ENCODE results near the gene PKIG. TPM values are rescaled to one million over a fixed set of nuclear protein-coding genes. Genes with fewer than 3 reads are reported as not detected.

The PKIG gene
- total and polyA plus RNA-seq, 2 experiments from 2014 or later: 29.7 to 33.2 TPM

DNA sequence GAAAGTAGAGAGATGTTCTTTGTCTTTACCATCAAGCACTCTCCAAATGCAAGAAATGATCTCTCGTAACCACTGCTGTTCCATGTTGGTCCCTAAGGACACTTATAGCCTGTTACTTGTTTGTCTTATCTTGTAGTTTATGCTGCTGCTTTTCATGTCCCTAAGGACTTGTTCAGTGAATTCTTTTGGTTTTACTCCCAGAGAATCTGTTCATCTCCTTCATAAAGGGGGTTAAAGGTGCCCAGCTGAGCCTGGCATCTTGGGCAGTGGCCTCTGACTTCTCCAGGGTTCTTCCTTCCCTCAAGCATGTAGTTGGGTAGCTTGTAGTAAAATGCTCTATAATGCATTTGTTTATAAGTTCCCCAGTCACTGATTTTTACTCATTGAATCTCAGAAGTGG is 864 bp upstream of the PKIG start (continued):
- no peak for TF ChIP-seq ZNF331 (CRISPR knock-in tag; IDR thresholded peaks at IDR 0.05; ENCODE audit: low read depth)
- TF ChIP-seq, protein P1, sequence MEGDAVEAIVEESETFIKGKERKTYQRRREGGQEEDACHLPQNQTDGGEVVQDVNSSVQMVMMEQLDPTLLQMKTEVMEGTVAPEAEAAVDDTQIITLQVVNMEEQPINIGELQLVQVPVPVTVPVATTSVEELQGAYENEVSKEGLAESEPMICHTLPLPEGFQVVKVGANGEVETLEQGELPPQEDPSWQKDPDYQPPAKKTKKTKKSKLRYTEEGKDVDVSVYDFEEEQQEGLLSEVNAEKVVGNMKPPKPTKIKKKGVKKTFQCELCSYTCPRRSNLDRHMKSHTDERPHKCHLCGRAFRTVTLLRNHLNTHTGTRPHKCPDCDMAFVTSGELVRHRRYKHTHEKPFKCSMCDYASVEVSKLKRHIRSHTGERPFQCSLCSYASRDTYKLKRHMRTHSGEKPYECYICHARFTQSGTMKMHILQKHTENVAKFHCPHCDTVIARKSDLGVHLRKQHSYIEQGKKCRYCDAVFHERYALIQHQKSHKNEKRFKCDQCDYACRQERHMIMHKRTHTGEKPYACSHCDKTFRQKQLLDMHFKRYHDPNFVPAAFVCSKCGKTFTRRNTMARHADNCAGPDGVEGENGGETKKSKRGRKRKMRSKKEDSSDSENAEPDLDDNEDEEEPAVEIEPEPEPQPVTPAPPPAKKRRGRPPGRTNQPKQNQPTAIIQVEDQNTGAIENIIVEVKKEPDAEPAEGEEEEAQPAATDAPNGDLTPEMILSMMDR (conservative IDR thresholded peaks at IDR 0.05; ENCODE audit: low read depth in 2 of 2): no peak
- TF ChIP-seq POLR2AphosphoS5 (IDR thresholded peaks at IDR 0.05; ENCODE audit: low read depth): no peak

DNA sequence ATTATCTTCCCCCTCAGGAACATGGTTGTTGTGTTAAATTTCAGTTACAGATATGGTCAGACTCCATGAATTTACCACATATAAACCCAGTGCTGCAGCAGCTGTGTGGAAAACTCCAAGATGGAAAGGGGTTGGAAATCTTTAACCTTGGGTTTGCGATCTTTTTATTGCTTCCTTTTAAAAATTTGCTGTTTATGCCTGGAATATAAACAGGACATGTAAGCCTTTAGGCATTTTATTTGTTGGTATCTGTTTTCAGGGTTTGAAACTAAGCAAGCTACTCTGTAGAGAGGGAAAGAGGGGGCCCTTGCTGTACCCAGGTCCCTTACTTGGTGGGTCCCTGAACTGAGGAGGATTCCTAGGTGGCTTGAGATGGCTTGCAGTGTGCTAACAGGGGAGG is 778 bp downstream of the PKIG start:
- Mint-ChIP-seq H3K9me3 (no peaks in the 10 kb centered on the region), H3K4me1 (peaks cover 44% of the 10 kb centered on the region), H3K27me3 (ENCODE audit: insufficient read depth, low read depth, poor library complexity) (peaks cover 7% of the 10 kb centered on the region), H3K36me3 (ENCODE audit: low read depth) (no peaks in the 10 kb centered on the region), H3K4me3 (no peak overlapping the region), H3K27ac (no peak overlapping the region)
- Histone ChIP-seq H3K4me3 (no peak overlapping the region), H3K27me3 (ENCODE audit: insufficient read depth) (no peaks in the 10 kb centered on the region), H3K79me2 (replicated peaks; ENCODE audit: insufficient read depth) (no peaks in the 10 kb centered on the region), H2AFZ (no peak overlapping the region), H3K9me2 (ENCODE audit: insufficient read depth) (no peaks in the 10 kb centered on the region), H3F3A (replicated peaks; ENCODE audit: low read depth) (no peaks in the 10 kb centered on the region), H3K4me2 (no peak overlapping the region), H3K36me3 (ENCODE audit: insufficient read depth) (no peaks in the 10 kb centered on the region), H4K20me1 (replicated peaks; ENCODE audit: insufficient read depth) (no peaks in the 10 kb centered on the region; the same call in 1 of the 2 replicates), H3K27ac (ENCODE audit: low read depth) (no peak overlapping the region), H3K4me1 (ENCODE audit: insufficient read depth) (peaks cover 16% of the 10 kb centered on the region)
- TF ChIP-seq CREB1 (CRISPR knock-in tag; IDR thresholded peaks at IDR 0.05; ENCODE audit: low read depth) (no peak), JUNB (IDR thresholded peaks at IDR 0.05; ENCODE audit: unreplicated experiment) (no peak), STAT1 (IDR thresholded peaks at IDR 0.05; ENCODE audit: unreplicated experiment) (no peak)
- TF ChIP-seq, protein P2, sequence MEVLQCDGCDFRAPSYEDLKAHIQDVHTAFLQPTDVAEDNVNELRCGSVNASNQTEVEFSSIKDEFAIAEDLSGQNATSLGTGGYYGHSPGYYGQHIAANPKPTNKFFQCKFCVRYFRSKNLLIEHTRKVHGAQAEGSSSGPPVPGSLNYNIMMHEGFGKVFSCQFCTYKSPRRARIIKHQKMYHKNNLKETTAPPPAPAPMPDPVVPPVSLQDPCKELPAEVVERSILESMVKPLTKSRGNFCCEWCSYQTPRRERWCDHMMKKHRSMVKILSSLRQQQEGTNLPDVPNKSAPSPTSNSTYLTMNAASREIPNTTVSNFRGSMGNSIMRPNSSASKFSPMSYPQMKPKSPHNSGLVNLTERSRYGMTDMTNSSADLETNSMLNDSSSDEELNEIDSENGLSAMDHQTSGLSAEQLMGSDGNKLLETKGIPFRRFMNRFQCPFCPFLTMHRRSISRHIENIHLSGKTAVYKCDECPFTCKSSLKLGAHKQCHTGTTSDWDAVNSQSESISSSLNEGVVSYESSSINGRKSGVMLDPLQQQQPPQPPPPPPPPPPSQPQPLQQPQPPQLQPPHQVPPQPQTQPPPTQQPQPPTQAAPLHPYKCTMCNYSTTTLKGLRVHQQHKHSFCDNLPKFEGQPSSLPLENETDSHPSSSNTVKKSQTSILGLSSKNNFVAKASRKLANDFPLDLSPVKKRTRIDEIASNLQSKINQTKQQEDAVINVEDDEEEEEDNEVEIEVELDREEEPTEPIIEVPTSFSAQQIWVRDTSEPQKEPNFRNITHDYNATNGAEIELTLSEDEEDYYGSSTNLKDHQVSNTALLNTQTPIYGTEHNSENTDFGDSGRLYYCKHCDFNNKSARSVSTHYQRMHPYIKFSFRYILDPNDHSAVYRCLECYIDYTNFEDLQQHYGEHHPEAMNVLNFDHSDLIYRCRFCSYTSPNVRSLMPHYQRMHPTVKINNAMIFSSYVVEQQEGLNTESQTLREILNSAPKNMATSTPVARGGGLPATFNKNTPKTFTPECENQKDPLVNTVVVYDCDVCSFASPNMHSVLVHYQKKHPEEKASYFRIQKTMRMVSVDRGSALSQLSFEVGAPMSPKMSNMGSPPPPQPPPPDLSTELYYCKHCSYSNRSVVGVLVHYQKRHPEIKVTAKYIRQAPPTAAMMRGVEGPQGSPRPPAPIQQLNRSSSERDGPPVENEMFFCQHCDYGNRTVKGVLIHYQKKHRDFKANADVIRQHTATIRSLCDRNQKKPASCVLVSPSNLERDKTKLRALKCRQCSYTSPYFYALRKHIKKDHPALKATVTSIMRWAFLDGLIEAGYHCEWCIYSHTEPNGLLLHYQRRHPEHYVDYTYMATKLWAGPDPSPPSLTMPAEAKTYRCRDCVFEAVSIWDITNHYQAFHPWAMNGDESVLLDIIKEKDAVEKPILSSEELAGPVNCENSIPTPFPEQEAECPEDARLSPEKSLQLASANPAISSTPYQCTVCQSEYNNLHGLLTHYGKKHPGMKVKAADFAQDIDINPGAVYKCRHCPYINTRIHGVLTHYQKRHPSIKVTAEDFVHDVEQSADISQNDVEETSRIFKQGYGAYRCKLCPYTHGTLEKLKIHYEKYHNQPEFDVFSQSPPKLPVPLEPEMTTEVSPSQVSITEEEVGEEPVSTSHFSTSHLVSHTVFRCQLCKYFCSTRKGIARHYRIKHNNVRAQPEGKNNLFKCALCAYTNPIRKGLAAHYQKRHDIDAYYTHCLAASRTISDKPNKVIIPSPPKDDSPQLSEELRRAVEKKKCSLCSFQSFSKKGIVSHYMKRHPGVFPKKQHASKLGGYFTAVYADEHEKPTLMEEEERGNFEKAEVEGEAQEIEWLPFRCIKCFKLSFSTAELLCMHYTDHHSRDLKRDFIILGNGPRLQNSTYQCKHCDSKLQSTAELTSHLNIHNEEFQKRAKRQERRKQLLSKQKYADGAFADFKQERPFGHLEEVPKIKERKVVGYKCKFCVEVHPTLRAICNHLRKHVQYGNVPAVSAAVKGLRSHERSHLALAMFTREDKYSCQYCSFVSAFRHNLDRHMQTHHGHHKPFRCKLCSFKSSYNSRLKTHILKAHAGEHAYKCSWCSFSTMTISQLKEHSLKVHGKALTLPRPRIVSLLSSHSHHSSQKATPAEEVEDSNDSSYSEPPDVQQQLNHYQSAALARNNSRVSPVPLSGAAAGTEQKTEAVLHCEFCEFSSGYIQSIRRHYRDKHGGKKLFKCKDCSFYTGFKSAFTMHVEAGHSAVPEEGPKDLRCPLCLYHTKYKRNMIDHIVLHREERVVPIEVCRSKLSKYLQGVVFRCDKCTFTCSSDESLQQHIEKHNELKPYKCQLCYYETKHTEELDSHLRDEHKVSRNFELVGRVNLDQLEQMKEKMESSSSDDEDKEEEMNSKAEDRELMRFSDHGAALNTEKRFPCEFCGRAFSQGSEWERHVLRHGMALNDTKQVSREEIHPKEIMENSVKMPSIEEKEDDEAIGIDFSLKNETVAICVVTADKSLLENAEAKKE (CRISPR knock-in tag; IDR thresholded peaks at IDR 0.05): no peak
- ATAC-seq: no peak
- DNase-seq (ENCODE audit: low spot score): no peak

Data from GM23338 (cell line).